Measurements from ENCODE around the gene ADH1C. TPM values are rescaled to one million over a fixed set of nuclear protein-coding genes. Genes with fewer than 3 reads are reported as not detected.

Gene ADH1C
- polyA plus RNA-seq, 1 experiment: 0.77 TPM

- TF ChIP-seq CTCF (IDR thresholded peaks at IDR 0.05; ENCODE audit: low read depth, low read length): no peak
- Histone ChIP-seq H3K27me3 (ENCODE audit: control insufficient read depth, insufficient read depth, low read length) (no peaks in the 10 kb centered on the region), H3K9me3 (ENCODE audit: control insufficient read depth, insufficient read depth, low read length) (no peaks in the 10 kb centered on the region), H3K27ac (ENCODE audit: low read depth, low read length) (peak overlapping the region; percentile 69), H3K4me3 (ENCODE audit: low read depth, low read length) (no peak overlapping the region)
- no peak for DNase-seq (ENCODE audit: low read depth, low spot score)
- POLR2A ChIA-PET: interaction anchor here (1.5 kb wide), 1 partner anchor 11 kb away, joined by 4 read pairs; no protein-coding TSS in a partner anchor
- CTCF ChIA-PET: interaction anchor here (1.5 kb wide), 1 partner anchor 10 kb away, joined by 9 read pairs; no protein-coding TSS in a partner anchor
These were observed 42.4 kb upstream of the ADH1C start for GRCh38 chr4:99394896-99395295.

GRCh38 chr4:99390055-99390454 is 37.5 kb upstream of the ADH1C start:
- H3K27ac ChIP-seq (ENCODE audit: low read depth, low read length): peak overlapping the region; percentile 93
- DNase-seq (ENCODE audit: low read depth, low spot score): peak; percentile 36

GRCh38 chr4:99389606-99390005 is 37.1 kb upstream of the ADH1C start:
- Histone ChIP-seq H3K9me3 (ENCODE audit: control insufficient read depth, insufficient read depth, low read length) (no peaks in the 10 kb centered on the region), H3K27ac (ENCODE audit: low read depth, low read length) (peak overlapping the region; percentile 92), H3K27me3 (ENCODE audit: control insufficient read depth, insufficient read depth, low read length) (no peaks in the 10 kb centered on the region), H3K4me3 (ENCODE audit: low read depth, low read length) (no peak overlapping the region)
- ChIA-PET CTCF (no interaction called here), POLR2A (interaction anchor here (0.7 to 1.8 kb wide), 2 partner anchors 14 to 701 kb away, joined by 3 to 9 read pairs; no protein-coding TSS in a partner anchor)
- no peak for TF ChIP-seq CTCF (IDR thresholded peaks at IDR 0.05; ENCODE audit: low read depth, low read length)
- peak; percentile 49 for DNase-seq (ENCODE audit: low read depth, low spot score)

More at GRCh38 chr4:99390055-99390454, 37.5 kb upstream of the ADH1C start:
- ChIA-PET POLR2A (interaction anchor here (1.8 kb wide), 1 partner anchor 14 kb away, joined by 9 read pairs; no protein-coding TSS in a partner anchor), CTCF (interaction anchor here (1.6 kb wide), 1 partner anchor 72 kb away, joined by 3 read pairs; no protein-coding TSS in a partner anchor)
- TF ChIP-seq CTCF (IDR thresholded peaks at IDR 0.05; ENCODE audit: low read depth, low read length): no peak
- Histone ChIP-seq H3K4me3 (ENCODE audit: low read depth, low read length) (no peak overlapping the region), H3K27me3 (ENCODE audit: control insufficient read depth, insufficient read depth, low read length) (no peaks in the 10 kb centered on the region), H3K9me3 (ENCODE audit: control insufficient read depth, insufficient read depth, low read length) (no peaks in the 10 kb centered on the region)

- H3K27ac ChIP-seq (ENCODE audit: low read depth, low read length): peak overlapping the region; percentile 95
- ChIA-PET CTCF (interaction anchor here (2.1 kb wide), 1 partner anchor 21 kb away, joined by 8 read pairs; no protein-coding TSS in a partner anchor), POLR2A (interaction anchor here (1.0 to 1.4 kb wide), 3 partner anchors 11 to 296 kb away, joined by 3 to 4 read pairs (median 4); partner anchors contain the start of gene ADH5)
These were observed 31.4 kb upstream of the ADH1C start for GRCh38 chr4:99383833-99384392.

More at GRCh38 chr4:99383833-99384392, 31.4 kb upstream of the ADH1C start:
- no peaks in the 10 kb centered on the region for H3K9me3 ChIP-seq (ENCODE audit: control insufficient read depth, insufficient read depth, low read length)
- peak; percentile 92 for DNase-seq (ENCODE audit: low read depth, low spot score)
- no peak overlapping the region for H3K4me3 ChIP-seq (ENCODE audit: low read depth, low read length)
- H3K27me3 ChIP-seq (ENCODE audit: control insufficient read depth, insufficient read depth, low read length): no peaks in the 10 kb centered on the region
- no peak for TF ChIP-seq CTCF (IDR thresholded peaks at IDR 0.05; ENCODE audit: low read depth, low read length)

Measured in AG04450 (cell line).